ENCODE measurements around the gene YJU2. TPM values are rescaled to one million over a fixed set of nuclear protein-coding genes. Genes with fewer than 3 reads are reported as not detected.
"Not testable (repeated sequence)": the region's sequence is repeated elsewhere in the genome, so short reads cannot be mapped to it uniquely, and the experiment has no call there.

The YJU2 gene
- total and polyA plus RNA-seq, 2 experiments from 2014 or later: 24.7 to 27.5 TPM

DNA sequence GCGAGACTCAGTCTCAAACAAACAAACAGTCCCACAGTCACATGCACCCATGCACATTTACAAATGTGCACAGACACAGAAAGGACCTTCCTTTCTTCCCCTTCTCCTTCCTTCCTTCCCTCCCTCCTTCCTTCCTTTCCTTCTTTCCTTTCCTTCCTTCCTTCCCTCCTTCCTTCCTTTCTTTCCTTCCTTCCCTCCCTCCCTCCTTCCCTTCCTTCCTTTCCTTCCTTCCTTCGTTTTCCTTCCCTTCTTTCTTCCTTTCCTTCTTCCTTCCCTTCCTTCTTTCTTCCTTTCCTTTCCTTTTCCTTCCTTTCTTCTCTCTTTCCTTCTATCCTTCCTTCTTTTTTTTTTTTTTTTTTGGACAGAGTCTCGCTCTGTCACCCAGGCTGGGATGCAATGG, 33.8 kb upstream of the YJU2 start:
- Histone ChIP-seq H3K36me3 (no peaks in the 10 kb centered on the region), H3K27ac (no peak overlapping the region), H3K4me3 (no peak overlapping the region), H3K4me1 (ENCODE audit: low read depth) (no peaks in the 10 kb centered on the region), H3K27me3 (no peaks in the 10 kb centered on the region), H3K9me3 (ENCODE audit: low read depth) (no peaks in the 10 kb centered on the region)
- TF ChIP-seq, protein P1, sequence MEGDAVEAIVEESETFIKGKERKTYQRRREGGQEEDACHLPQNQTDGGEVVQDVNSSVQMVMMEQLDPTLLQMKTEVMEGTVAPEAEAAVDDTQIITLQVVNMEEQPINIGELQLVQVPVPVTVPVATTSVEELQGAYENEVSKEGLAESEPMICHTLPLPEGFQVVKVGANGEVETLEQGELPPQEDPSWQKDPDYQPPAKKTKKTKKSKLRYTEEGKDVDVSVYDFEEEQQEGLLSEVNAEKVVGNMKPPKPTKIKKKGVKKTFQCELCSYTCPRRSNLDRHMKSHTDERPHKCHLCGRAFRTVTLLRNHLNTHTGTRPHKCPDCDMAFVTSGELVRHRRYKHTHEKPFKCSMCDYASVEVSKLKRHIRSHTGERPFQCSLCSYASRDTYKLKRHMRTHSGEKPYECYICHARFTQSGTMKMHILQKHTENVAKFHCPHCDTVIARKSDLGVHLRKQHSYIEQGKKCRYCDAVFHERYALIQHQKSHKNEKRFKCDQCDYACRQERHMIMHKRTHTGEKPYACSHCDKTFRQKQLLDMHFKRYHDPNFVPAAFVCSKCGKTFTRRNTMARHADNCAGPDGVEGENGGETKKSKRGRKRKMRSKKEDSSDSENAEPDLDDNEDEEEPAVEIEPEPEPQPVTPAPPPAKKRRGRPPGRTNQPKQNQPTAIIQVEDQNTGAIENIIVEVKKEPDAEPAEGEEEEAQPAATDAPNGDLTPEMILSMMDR (IDR thresholded peaks at IDR 0.05; ENCODE audit: low read depth, low read length): no peak
- no peak for DNase-seq (ENCODE audit: low read depth in 1 of 2, low spot score in 1 of 2)

DNA sequence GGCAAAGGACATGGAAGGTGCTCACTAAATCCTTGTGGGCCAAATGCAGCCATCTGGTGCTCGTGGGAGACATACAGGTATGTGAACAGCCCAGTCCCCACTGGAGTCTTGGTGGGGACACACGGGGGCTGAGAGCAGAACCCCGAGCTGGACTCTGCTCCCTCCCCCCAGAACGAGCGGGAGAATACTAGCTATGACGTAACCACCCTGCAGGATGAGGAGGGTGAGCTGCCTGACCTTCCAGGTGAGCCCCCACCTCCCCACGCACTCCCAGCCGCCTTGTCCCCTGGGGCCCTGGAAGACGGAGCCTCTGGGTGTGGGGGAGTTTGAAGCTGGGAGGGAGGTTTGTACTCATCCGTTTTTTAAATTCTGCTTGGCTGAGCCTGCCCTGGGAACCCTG, 31.1 kb upstream of the YJU2 start:
- Histone ChIP-seq H3K27me3 (no peaks in the 10 kb centered on the region), H3K36me3 (no peaks in the 10 kb centered on the region), H3K4me3 (no peak overlapping the region), H3K4me1 (ENCODE audit: low read depth) (no peaks in the 10 kb centered on the region), H3K9me3 (ENCODE audit: low read depth) (no peaks in the 10 kb centered on the region), H3K27ac (no peak overlapping the region)
- no peak for DNase-seq (ENCODE audit: low read depth in 1 of 2, low spot score in 1 of 2)
- TF ChIP-seq, protein P1 (IDR thresholded peaks at IDR 0.05; ENCODE audit: low read depth, low read length): no peak

GRCh38 chr19:4216846-4217245, 30.0 kb upstream of the YJU2 start:
- Histone ChIP-seq H3K36me3 (no peaks in the 10 kb centered on the region), H3K4me1 (ENCODE audit: low read depth) (no peaks in the 10 kb centered on the region), H3K27ac (no peak overlapping the region), H3K27me3 (no peaks in the 10 kb centered on the region), H3K9me3 (ENCODE audit: low read depth) (no peaks in the 10 kb centered on the region), H3K4me3 (no peak overlapping the region)
- no peak for DNase-seq (ENCODE audit: low read depth in 1 of 2, low spot score in 1 of 2)
- TF ChIP-seq, protein P1 (IDR thresholded peaks at IDR 0.05; ENCODE audit: low read depth, low read length): no peak

DNA sequence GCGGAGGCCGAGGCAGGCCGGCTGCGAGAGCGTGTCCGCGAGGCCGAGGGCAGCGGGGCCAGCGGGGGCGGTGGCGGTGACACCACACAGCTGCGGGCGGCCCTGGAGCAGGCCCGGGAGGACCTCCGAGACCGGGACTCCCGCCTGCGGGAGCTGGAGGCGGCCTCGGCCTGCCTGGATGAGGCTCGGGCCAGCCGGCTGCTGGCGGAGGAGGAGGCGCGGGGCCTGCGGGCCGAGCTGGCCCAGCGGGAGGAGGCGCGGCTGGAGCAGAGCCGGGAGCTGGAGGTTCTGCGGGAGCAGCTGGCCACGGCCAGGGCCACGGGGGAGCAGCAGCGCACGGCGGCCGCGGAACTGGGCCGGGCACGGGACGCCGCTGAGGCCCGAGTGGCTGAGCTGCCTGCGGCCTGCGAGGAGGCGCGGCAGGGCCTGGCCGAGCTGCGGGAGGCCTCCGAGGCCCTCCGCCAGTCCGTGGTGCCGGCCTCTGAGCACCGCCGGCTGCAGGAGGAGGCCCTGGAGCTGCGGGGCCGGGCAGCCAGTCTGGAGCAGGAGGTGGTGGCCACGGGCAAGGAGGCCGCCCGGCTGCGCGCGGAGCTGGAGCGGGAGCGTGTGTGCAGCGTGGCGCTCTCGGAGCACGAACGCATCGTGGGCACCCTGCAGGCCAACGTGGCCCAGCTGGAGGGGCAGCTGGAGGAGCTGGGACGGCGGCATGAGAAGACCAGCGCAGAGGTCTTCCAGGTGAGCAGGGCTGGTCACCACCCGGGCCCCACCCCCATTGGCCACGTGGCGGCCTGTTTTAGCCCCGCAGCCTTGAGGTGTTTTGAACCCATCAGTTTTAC, 29.2 kb upstream of the YJU2 start:
- H3K27me3 ChIP-seq: no peaks in the 10 kb centered on the region
- H3K36me3 ChIP-seq: no peaks in the 10 kb centered on the region
- no peak for DNase-seq (ENCODE audit: low read depth in 1 of 2, low spot score in 1 of 2)
- no peak overlapping the region for H3K27ac ChIP-seq
- H3K9me3 ChIP-seq (ENCODE audit: low read depth): no peaks in the 10 kb centered on the region
- no peak overlapping the region for H3K4me3 ChIP-seq
- TF ChIP-seq, protein P1 (IDR thresholded peaks at IDR 0.05; ENCODE audit: low read depth, low read length): no peak
- H3K4me1 ChIP-seq (ENCODE audit: low read depth): no peaks in the 10 kb centered on the region

GRCh38 chr19:4218523-4218922, 28.4 kb upstream of the YJU2 start:
- not testable (repeated sequence) for H3K4me1 ChIP-seq (ENCODE audit: low read depth); H3K4me3 ChIP-seq; H3K27me3 ChIP-seq; DNase-seq (ENCODE audit: low read depth in 1 of 2, low spot score in 1 of 2); H3K36me3 ChIP-seq; H3K27ac ChIP-seq; H3K9me3 ChIP-seq (ENCODE audit: low read depth)

DNA sequence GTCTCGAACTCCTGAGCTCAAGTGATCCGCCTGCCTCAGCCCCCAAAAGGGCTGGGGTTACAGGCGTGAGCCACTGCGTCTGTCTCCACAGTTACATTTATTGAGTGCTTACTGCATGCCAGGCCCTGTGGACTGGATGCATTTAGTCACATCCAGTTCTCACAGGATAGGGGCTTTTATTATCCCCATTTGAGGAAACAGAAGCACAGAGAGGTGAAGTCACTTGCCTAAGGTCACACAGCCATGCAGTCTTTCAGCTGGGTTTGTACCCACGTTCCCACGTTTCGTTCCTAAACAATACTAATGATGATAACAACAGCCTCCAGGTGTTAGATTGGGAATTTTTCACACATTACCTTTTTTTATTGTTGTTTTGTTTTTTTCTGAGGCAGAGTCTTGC, 26.7 kb upstream of the YJU2 start:
- no peaks in the 10 kb centered on the region for H3K9me3 ChIP-seq (ENCODE audit: low read depth)
- H3K27me3 ChIP-seq: no peaks in the 10 kb centered on the region
- H3K4me3 ChIP-seq: no peak overlapping the region
- TF ChIP-seq, protein P1 (IDR thresholded peaks at IDR 0.05; ENCODE audit: low read depth, low read length): no peak
- DNase-seq (ENCODE audit: low read depth in 1 of 2, low spot score in 1 of 2): no peak
- no peak overlapping the region for H3K27ac ChIP-seq
- no peaks in the 10 kb centered on the region for H3K4me1 ChIP-seq (ENCODE audit: low read depth)
- no peaks in the 10 kb centered on the region for H3K36me3 ChIP-seq

Measured in cardiac muscle cell (in vitro differentiated cells and primary cell).